OCI-M1 (cell line): ENCODE data around the gene PLXDC1.
"Not testable (repeated sequence)": the region's sequence is repeated elsewhere in the genome, so short reads cannot be mapped to it uniquely, and the experiment has no call there.

Experiments used
- DNase-seq: peaks from one replicate; lab custom pipeline; 2025; lab: John Stamatoyannopoulos, UW

Gene PLXDC1

DNA sequence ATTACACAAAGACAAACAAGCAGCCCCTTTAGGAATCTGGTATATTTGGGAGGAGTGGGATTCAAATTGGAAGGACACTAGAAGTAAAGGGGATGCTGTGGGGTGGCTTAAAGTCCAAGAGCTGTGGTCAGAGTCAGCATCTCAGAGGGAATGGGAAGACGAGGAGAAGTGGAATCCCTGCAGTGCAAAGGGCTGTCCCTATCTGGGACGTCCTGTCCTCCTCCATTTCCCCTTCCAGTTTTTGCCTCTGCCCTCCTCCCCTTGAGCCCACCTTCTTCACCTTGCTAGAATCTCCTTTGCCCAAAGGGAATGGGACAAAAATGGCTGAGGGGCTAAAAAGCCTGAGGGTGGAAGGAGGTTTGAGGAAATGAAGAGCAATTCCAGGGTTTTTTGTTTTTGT, 4.2 kb upstream of the PLXDC1 start:
- no peak for DNase-seq

DNA sequence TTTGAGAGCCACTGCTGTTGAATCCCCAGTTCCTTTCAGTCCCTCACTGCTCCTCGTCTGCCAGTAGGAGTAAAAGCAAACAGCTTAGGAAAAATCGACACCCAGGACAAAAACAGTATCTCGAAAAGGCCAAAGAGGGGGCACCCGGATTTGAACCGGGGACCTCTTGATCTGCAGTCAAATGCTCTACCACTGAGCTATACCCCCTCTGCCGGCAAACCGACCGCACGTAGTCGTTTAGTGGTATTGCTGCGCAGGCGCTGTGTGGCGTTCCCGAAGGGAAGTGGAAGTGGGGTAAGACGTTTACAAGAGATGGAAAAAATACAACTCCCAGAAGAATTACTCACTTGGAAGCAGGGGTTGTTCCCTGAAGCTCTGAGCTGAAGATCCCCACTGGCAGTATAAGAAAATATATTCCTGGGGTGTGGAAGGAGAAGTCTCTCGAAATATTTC, 2.2 kb upstream of the PLXDC1 start:
- DNase-seq, result peak; percentile 95

- no peak for DNase-seq
Measured at GRCh38 chr17:39151943-39152818, 744 bp upstream of the PLXDC1 start.

GRCh38 chr17:39150795-39151149, 665 bp downstream of the PLXDC1 start:
- no peak for DNase-seq

GRCh38 chr17:39150104-39150634, 1.3 kb downstream of the PLXDC1 start:
- DNase-seq, result no peak

DNA sequence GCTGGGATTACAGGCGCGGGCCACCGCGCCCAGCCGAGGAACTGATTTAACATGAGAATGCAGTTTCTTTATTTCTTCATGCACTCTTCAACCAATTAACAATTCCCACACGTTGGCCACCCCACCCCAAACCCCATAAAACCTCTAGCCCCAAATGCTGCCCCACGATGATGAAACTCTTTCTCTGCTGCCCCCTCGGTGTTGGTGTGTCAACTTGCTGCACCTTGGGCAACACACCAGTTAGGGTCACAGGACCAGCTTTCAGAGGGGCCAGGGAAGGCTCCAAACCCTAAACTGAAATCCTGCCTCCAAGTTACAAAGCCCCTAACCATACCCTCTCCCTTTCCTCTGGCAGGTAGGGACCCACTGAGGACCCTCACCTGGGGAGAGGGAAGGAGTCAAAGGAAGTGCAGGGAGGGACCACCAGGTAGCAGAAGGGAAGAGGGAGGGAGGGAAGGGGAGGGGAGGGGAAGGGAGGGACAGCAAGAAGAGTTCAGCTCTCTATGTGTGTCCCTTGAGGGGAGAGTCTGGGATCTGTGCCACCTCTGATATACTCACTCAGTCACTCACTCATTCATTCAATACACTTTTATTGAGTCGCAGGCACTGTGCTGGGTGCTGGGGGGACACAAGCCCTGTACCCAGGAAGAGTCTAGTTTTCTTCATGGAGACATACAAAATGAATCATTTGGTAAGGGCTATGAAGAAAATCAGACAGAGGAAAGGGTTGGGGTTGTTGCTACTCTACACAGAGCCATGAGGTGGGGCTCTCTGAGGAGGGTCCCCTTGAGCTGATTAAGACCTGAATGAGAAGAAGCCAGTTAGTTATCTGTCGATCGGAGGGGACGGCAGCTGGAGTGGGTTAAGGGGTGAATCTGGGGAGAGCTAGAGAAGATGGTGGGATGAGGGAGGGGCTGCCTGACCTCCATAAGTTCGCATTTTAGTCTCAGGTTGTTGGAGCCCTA, 3.9 kb downstream of the PLXDC1 start:
- DNase-seq, result no peak

DNA sequence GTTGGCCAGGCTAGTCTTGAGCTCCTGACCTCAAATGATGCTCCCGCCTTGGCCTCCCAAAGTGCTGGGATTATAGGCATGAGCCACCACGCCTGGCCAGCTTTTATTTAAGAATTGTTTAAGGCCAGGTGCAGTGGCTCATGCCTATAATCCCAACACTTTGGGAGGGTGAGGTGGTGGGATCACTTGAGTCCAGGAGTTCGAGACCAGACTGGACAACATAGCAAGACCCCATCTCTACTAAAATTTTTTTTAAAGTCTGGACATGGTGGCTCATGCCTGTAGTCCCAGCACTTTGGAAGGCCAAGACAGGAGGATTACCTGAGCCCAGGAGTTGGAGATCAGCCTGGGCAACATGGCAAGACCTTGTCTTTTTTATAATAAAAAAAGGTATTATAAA, 5.2 kb downstream of the PLXDC1 start:
- no peak for DNase-seq

- no peak for DNase-seq
Measured at GRCh38 chr17:39145143-39145542, 6.3 kb downstream of the PLXDC1 start.

GRCh38 chr17:39144416-39144840, 7.0 kb downstream of the PLXDC1 start:
- no peak for DNase-seq

DNA sequence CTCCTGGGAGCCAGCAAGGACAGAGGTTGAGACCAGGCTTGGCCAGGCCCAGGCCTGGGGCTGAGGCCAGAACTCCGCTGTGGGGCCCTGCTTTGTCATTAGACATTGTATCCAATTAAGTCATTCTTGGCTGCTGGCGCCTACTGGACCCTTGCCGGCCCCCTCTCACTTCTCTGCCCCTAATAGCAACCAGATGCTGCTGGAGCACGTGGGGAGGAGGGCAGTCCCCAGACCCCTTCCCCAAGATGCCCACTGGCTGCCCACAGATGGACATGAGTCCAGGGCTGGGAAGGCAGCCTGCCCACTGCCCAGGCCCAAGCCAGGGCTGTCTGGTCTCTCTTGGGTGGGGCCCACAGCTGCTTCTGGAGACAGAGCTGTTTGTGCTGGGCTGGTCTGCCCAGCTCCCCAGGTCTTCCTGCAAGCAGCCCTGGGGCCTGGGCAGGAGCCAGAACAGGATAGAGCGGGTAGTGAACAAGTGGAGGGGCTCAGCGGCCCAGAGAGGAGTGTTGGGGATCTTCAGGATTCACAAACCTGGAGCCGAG, 7.8 kb downstream of the PLXDC1 start:
- no peak for DNase-seq

GRCh38 chr17:39141915-39142664, 9.3 kb downstream of the PLXDC1 start:
- DNase-seq, result no peak

DNA sequence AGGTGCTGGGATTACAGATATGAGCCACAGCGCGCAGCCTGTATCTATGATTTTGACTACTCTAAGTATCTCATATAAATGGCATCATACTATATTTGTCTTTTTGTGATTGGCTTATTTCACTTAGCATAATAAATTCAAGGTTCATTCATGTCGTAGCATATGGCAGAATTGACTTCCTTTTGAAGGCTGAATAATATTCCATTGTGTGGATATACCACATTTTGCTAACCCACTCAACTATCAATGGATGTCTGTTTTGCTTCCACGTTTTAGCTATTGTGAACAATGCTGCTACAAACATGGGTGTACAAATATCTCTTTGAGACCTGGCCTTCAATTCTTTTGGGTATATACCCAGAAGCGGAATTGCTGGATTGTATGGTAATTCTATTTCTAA, 10.1 kb downstream of the PLXDC1 start:
- no peak for DNase-seq

DNA sequence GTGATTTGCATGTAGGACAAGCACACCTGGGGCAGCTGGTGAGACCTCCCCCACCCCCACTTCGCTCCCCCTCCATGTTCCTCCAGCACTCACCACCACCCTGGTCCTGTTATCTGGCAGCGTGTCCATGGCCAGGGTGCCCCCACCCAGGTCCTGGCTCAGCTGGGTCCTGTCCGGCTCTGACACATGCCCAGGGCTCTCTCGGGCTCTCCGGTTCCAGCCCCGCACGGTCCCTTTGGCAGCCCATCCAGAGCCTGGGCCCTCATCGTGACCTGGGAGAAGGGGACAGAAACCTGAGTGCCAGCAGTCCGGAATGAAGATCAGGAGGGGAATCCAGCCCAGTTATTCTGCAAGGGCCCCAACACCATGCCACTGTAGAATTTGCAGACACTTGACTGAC, 11.9 kb downstream of the PLXDC1 start:
- no peak for DNase-seq

GRCh38 chr17:39139161-39139511, 12.3 kb downstream of the PLXDC1 start:
- DNase-seq, result no peak

GRCh38 chr17:39138431-39139160, 12.8 kb downstream of the PLXDC1 start:
- DNase-seq, result no peak

DNA sequence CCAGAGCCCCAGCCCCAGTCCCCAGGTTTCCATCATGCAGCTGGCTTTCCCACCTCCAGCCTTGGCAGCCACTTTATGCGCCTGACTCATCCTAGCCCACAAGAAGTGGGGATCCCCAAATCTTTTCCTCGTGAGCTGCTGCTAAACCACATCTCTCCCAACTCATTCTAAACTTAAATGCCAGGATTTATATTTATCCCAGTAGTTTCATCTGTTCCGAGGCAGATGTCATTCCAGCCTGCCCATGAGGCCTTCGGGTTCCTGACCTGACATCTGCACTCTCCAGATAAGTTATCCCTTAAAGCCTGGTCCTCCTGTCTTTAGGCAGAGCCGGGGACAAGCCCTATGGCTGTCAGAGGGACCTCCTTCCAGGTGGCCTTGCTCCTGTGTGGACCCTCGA, 16.6 kb downstream of the PLXDC1 start:
- DNase-seq, result no peak

DNA sequence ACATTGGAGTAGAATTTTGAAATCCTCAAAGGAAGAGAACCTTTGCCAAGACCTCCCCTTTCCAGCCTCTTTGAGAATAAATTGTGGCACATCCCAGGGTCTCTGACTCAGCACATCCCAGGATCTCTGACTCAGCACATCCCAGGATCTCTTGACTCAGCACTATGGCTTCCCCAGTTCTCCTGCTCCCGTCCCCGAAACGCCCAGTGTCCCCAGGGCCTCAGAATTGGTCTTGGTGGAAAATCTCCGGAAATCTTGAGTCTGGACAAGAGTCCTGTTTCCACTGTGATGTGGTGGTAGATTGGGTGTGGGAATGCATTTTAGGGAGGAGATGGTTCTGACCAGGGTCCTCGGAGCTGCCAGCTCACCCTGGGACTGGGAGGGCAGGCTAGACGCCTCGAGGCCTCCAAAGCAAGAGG, 19.2 kb downstream of the PLXDC1 start:
- no peak for DNase-seq

DNA sequence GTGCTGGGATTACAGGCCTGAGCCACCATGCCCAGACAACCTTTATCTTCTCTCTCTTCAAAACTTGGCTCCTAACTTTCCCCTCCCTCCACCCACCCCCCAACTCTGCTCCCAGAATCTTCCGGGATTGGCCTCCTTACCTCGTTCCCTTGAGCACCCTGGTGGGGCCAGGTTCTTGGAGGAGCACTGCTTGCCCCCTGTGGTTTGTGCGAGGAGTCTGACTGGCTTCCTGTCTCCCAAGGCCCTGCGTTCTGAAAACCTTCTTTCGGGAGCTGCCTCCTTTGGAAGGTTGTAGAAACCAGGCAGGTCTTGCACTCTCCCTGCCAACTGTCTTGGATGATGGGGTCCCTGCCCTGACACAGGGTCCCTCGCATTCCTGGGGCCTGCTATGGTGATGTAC, 19.8 kb downstream of the PLXDC1 start:
- DNase-seq, result no peak

- no peak for DNase-seq
Measured at GRCh38 chr17:39130205-39130604, 21.2 kb downstream of the PLXDC1 start.

DNA sequence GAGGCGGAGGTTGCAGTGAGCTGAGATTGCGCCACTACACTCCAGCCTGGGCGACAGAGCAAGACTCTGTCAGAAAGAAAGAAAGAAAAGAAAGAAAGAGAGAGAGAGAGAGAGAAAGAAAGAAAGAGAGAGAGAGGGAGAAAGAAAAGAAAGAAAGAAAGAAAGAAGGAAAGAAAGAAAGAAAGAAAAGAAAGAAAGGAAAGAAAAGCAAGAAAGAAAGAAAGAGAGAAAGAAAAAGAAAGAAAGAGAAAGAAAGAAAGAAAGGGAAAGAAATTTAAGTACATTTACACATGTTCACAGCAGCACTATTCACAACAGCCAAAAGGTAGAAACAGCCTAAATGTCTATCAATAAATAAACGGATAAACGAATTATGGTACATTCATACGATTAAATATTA, 21.9 kb downstream of the PLXDC1 start:
- DNase-seq, result not testable (repeated sequence)

DNA sequence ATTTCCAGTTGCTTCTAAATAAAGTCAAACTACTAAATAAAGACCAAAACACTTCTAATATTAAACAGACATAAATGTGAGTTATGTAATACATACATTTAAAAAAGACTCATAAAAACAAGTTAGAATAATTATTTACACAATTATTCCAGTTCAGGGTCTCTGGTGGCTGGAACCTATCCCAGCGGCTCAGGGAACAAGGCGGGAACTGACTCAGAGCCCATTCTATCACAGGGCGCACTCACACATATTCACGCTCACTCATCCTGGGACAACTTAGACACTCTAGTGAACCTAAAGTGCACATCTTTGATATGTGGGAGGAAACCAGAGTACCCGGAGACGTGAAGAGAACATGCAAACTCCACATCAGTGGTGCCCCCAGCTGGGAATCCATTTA, 25.0 kb downstream of the PLXDC1 start:
- no peak for DNase-seq
